H7 (cell line): ENCODE results near the gene IL11RA. TPM values are rescaled to one million over a fixed set of nuclear protein-coding genes. Genes with fewer than 3 reads are reported as not detected.

Experiments used
- DNase-seq: peaks from one replicate; pipeline ENCODE4 v3.0.0; 2012
- H3K27me3 ChIP-seq: 2 replicates; pipeline ENCODE4 v1.6.0; 2011; ENCODE audit warnings: mild to moderate bottlenecking, low read length; ENCODE audit not compliant: control insufficient read depth, insufficient read depth
- H3K36me3 ChIP-seq: replicated peaks from 2 replicates; pipeline ENCODE4 v1.5.1; 2011; ENCODE audit warnings: low read length; ENCODE audit not compliant: control insufficient read depth, insufficient read depth
- H3K4me3 ChIP-seq: 2 replicates; pipeline ENCODE4 v1.5.1; 2011; ENCODE audit warnings: low read depth, mild to moderate bottlenecking, control low read depth, low read length, moderate library complexity; ENCODE audit not compliant: insufficient read depth
- total RNA-seq: library from RNA; depleted of rRNA; stranded (reverse); fragments of >200 nt; shearing (Covaris generic); gene quantifications from 2 replicates; pipeline ENCODE4 v1.2.3, GENCODE V29; 2014

Gene IL11RA
- total RNA-seq, 1 experiment from 2014 or later: 7.3 TPM

GRCh38 chr9:34675048-34675714, 23.2 kb downstream of the IL11RA start:
- Histone ChIP-seq H3K27me3 (no peaks in the 10 kb centered on the region), H3K4me3 (no peak overlapping the region), H3K36me3 (no peaks in the 10 kb centered on the region)
- peak; percentile 85 for DNase-seq

- no peak overlapping the region for H3K4me3 ChIP-seq
- no peak for DNase-seq
- H3K27me3 ChIP-seq: no peaks in the 10 kb centered on the region
- H3K36me3 ChIP-seq: no peaks in the 10 kb centered on the region
Observed at GRCh38 chr9:34675869-34676268, 23.9 kb downstream of the IL11RA start.

- DNase-seq: no peak
- H3K4me3 ChIP-seq: no peak overlapping the region
Observed at GRCh38 chr9:34684145-34684544, 32.2 kb downstream of the IL11RA start.

GRCh38 chr9:34684816-34685215, 32.8 kb downstream of the IL11RA start:
- DNase-seq: no peak
- Histone ChIP-seq H3K4me3 (no peak overlapping the region), H3K36me3 (no peaks in the 10 kb centered on the region), H3K27me3 (no peaks in the 10 kb centered on the region)

More at GRCh38 chr9:34684145-34684544, 32.2 kb downstream of the IL11RA start:
- H3K36me3 ChIP-seq: no peaks in the 10 kb centered on the region
- H3K27me3 ChIP-seq: no peaks in the 10 kb centered on the region

- Histone ChIP-seq H3K27me3 (no peaks in the 10 kb centered on the region), H3K36me3 (no peaks in the 10 kb centered on the region), H3K4me3 (no peak overlapping the region)
- no peak for DNase-seq
Observed at GRCh38 chr9:34685591-34685990, 33.6 kb downstream of the IL11RA start.

- H3K27me3 ChIP-seq: no peaks in the 10 kb centered on the region
- DNase-seq: no peak
- no peak overlapping the region for H3K4me3 ChIP-seq
- no peaks in the 10 kb centered on the region for H3K36me3 ChIP-seq
Observed at GRCh38 chr9:34686231-34686630, 34.2 kb downstream of the IL11RA start.

- Histone ChIP-seq H3K4me3 (no peak overlapping the region), H3K36me3 (no peaks in the 10 kb centered on the region), H3K27me3 (no peaks in the 10 kb centered on the region)
- no peak for DNase-seq
Observed at GRCh38 chr9:34686732-34687131, 34.7 kb downstream of the IL11RA start.

- Histone ChIP-seq H3K27me3 (no peaks in the 10 kb centered on the region), H3K36me3 (no peaks in the 10 kb centered on the region), H3K4me3 (no peak overlapping the region)
- no peak for DNase-seq
Observed at GRCh38 chr9:34687276-34688030, 35.5 kb downstream of the IL11RA start.

GRCh38 chr9:34688329-34689115, 36.5 kb downstream of the IL11RA start:
- no peaks in the 10 kb centered on the region for H3K27me3 ChIP-seq
- H3K36me3 ChIP-seq: no peaks in the 10 kb centered on the region
- H3K4me3 ChIP-seq: no peak overlapping the region
- DNase-seq: no peak

- DNase-seq: no peak
- Histone ChIP-seq H3K27me3 (no peaks in the 10 kb centered on the region), H3K4me3 (no peak overlapping the region), H3K36me3 (no peaks in the 10 kb centered on the region)
Observed at GRCh38 chr9:34689116-34689470, 37.1 kb downstream of the IL11RA start.

GRCh38 chr9:34689512-34689911, 37.5 kb downstream of the IL11RA start:
- Histone ChIP-seq H3K36me3 (no peaks in the 10 kb centered on the region), H3K4me3 (no peak overlapping the region), H3K27me3 (no peaks in the 10 kb centered on the region)
- no peak for DNase-seq

- H3K27me3 ChIP-seq: no peaks in the 10 kb centered on the region
- no peak within 1 kb of the TSS for H3K4me3 ChIP-seq
- H3K36me3 ChIP-seq: no peaks in the 10 kb centered on the region
- DNase-seq: no peak
Observed at GRCh38 chr9:34690983-34691935, 39.3 kb downstream of the IL11RA start, which contains the start of gene CCL19. CCL19 (minus strand) TSS chr9:34691276; CDS start chr9:34691139, 137 bp downstream.

- DNase-seq: no peak
- H3K4me3 ChIP-seq: no peak overlapping the region
- no peaks in the 10 kb centered on the region for H3K36me3 ChIP-seq
- H3K27me3 ChIP-seq: no peaks in the 10 kb centered on the region
Observed at GRCh38 chr9:34691936-34692315, 39.9 kb downstream of the IL11RA start.

- DNase-seq: no peak
- Histone ChIP-seq H3K36me3 (no peaks in the 10 kb centered on the region), H3K4me3 (no peak overlapping the region)
Observed at GRCh38 chr9:34693560-34693959, 41.6 kb downstream of the IL11RA start.

More at GRCh38 chr9:34693560-34693959, 41.6 kb downstream of the IL11RA start:
- no peaks in the 10 kb centered on the region for H3K27me3 ChIP-seq
